Ovary (tissue), 9 donors: ENCODE measurements around the gene RGS7. TPM values are rescaled to one million over a fixed set of nuclear protein-coding genes. Genes with fewer than 3 reads are reported as not detected.

Source experiments
- DNase-seq, 5 donors: peaks; one replicate each; pipeline ENCODE4 v3.0.0-alpha.2; 2019 to 2020
- H3K27ac ChIP-seq, 2 donors: fragments of 200-600 bp; one replicate each; pipeline versions ENCODE4 v1.5.1 to v1.8.0; 2019 to 2022
- H3K27me3 ChIP-seq: fragments of 200-600 bp; one replicate; pipeline ENCODE4 v1.8.0; 2022
- H3K36me3 ChIP-seq: fragments of 200-600 bp; sonication (generic); one replicate; pipeline ENCODE4 v1.5.1; 2019
- H3K4me1 ChIP-seq: one replicate; pipeline ENCODE4 v1.8.1; 2013; ENCODE audit warnings: mild to moderate bottlenecking, moderate library complexity; ENCODE audit not compliant: insufficient read depth
- H3K4me3 ChIP-seq: fragments of 200-600 bp; sonication (generic); one replicate; pipeline ENCODE4 v1.5.1; 2017
- H3K9me3 ChIP-seq, 2 donors: fragments of 200-600 bp in 1 of 2; sonication (generic) in 1 of 2; one replicate each; pipeline versions ENCODE4 v1.5.1 to v1.8.1; 2013 to 2019; ENCODE audit warnings: mild to moderate bottlenecking in 1 of 2, moderate library complexity in 1 of 2
- CTCF ChIP-seq, 3 donors: fragments of 450-650 bp in 2 of 3; fragments of 200-600 bp in 1 of 3; IDR thresholded peaks; one replicate each; pipeline versions ENCODE4 v1.5.1 to v1.8.0; 2016 to 2022; ENCODE audit warnings: antibody characterized with exemption in 3 of 3, mild to moderate bottlenecking in 1 of 3
- EP300 ChIP-seq: sonication (generic); formaldehyde crosslinking; IDR thresholded peaks from one replicate; pipeline ENCODE4 v1.6.1; 2017; ENCODE audit warnings: antibody characterized with exemption
- POLR2A ChIP-seq: fragments of 450-650 bp; IDR thresholded peaks from one replicate; pipeline ENCODE4 v1.6.1; 2017; ENCODE audit warnings: antibody characterized with exemption, mild to moderate bottlenecking, moderate library complexity
- WGBS, 3 donors: extraction: QIAGEN DNeasy Blood & Tissue Kit in 1 of 3; methylation state at CpG; one replicate each; pipeline versions ENCODE4 v1.1.5 to v1.1.7; 2013 to 2017; 5-methylcytosine and 5-hydroxymethylcytosine counted together
- intact Hi-C, 4 donors: fragments of 100-400 bp; cut with DNase I; formaldehyde crosslinking; loops; one replicate each; pipeline versions ENCODE4 v1.11.0 to v1.15.1; 2022 to 2023
- polyA plus RNA-seq, 2 donors: library from polyadenylated mRNA; stranded (reverse); fragments of 200-250 nt in 1 of 2; fragments of 350-450 nt in 1 of 2; fragmentation: Illumina TruSeq in 1 of 2; extraction: RNeasy Lipid Tissue Mini Kit (QIAGEN cat#74804) in 1 of 2; gene quantifications; one replicate each; pipeline ENCODE4 v1.2.3, GENCODE V29; 2013 to 2014
- total RNA-seq, 7 donors: library from RNA; depleted of rRNA in 2 of 7; stranded (reverse); fragments of >200 nt in 2 of 7; fragmentation: NEBNext Ultra II Directional in 3 of 7; extraction: Animal tissue kit (Norgen Biotek cat#: 25700) in 3 of 7; gene quantifications; one replicate each; pipeline versions ENCODE4 v1.1.0 to v1.2.4, GENCODE V29; 2016 to 2023
- donor health status: DM: no; HTN: no; CAD: no; lungs with moderate emphysema.
- donor health status: DM: no; HTN: no; CAD: no.
- donor health status: Bipolar disorder and iron deficiency.
- donor health status: DM: yes; HTN: yes; CAD: no.
- donor health status: DM: no; HTN: no; CAD: no.
- donor health status: DM: yes; HTN: yes; CAD: no.

The RGS7 gene
- total and polyA plus RNA-seq, 9 donors: 0.10 to 1.00 (median 0.37) TPM; not detected in 1

GRCh38 chr1:240965581-240966091 lies 391.4 kb downstream of the RGS7 start:
- TF ChIP-seq POLR2A (no peak), EP300 (no peak), CTCF (IDR thresholded peaks at IDR 0.05) (no peak)
- 39 to 42% (median 42%) methylated on average over 10 of the region's 10 CpGs for WGBS, 3 donors
- no peak overlapping the region for H3K27ac ChIP-seq
- intact Hi-C loops: no loop called here
- no peaks in the 10 kb centered on the region for H3K36me3 ChIP-seq
- H3K4me1 ChIP-seq: no peaks in the 10 kb centered on the region
- DNase-seq: no peak
- no peaks in the 10 kb centered on the region for H3K9me3 ChIP-seq
- H3K4me3 ChIP-seq: no peak overlapping the region
- H3K27me3 ChIP-seq: no peaks in the 10 kb centered on the region

- no peak for DNase-seq
- Histone ChIP-seq H3K27ac (no peak overlapping the region), H3K27me3 (no peaks in the 10 kb centered on the region), H3K9me3 (no peaks in the 10 kb centered on the region), H3K4me1 (no peaks in the 10 kb centered on the region), H3K36me3 (no peaks in the 10 kb centered on the region), H3K4me3 (no peak overlapping the region)
- intact Hi-C loops: no loop called here
- WGBS, 3 donors: 83 to 91% (median 90%) methylated on average over 4 of the region's 4 CpGs
- TF ChIP-seq EP300 (no peak), POLR2A (no peak), CTCF (IDR thresholded peaks at IDR 0.05) (no peak)
Measured at GRCh38 chr1:240962086-240962485, 394.9 kb downstream of the RGS7 start.

- 55 to 73% (median 70%) methylated on average over 2 of the region's 2 CpGs for WGBS, 3 donors
Measured at GRCh38 chr1:240956424-240956823, 400.6 kb downstream of the RGS7 start.

GRCh38 chr1:240956020-240956419 lies 401.0 kb downstream of the RGS7 start:
- Histone ChIP-seq H3K4me1 (no peaks in the 10 kb centered on the region), H3K36me3 (no peaks in the 10 kb centered on the region), H3K9me3 (no peaks in the 10 kb centered on the region), H3K27ac (no peak overlapping the region), H3K27me3 (no peaks in the 10 kb centered on the region), H3K4me3 (no peak overlapping the region)
- 46 to 68% (median 49%) methylated on average over 2 of the region's 2 CpGs for WGBS, 3 donors
- no peak for DNase-seq
- intact Hi-C loops: no loop called here
- TF ChIP-seq POLR2A (no peak), EP300 (no peak), CTCF (IDR thresholded peaks at IDR 0.05) (no peak)

More at GRCh38 chr1:240956424-240956823, 400.6 kb downstream of the RGS7 start:
- Histone ChIP-seq H3K36me3 (no peaks in the 10 kb centered on the region), H3K27me3 (no peaks in the 10 kb centered on the region), H3K27ac (no peak overlapping the region), H3K4me1 (no peaks in the 10 kb centered on the region), H3K9me3 (no peaks in the 10 kb centered on the region), H3K4me3 (no peak overlapping the region)
- TF ChIP-seq EP300: no peak
- no peak for TF ChIP-seq CTCF (IDR thresholded peaks at IDR 0.05)
- TF ChIP-seq POLR2A: no peak
- DNase-seq: no peak
- intact Hi-C loops: no loop called here
